22Rv1 (cell line): ENCODE data around the gene CMBL.

Experiments
- CTCF ChIP-seq: fragments of 450-650 bp; IDR thresholded peaks from 2 replicates; pipeline ENCODE4 v1.5.1; 2017; ENCODE audit warnings: mild to moderate bottlenecking
- ZFX ChIP-seq: fragments of 450-650 bp; IDR thresholded peaks from 2 replicates; pipeline ENCODE4 v1.6.1; 2017; ENCODE audit warnings: antibody characterized with exemption, borderline replicate concordance

GRCh38 chr5:10300246-10300645, 7.5 kb downstream of the CMBL start:
- TF ChIP-seq CTCF (no peak), ZFX (no peak)
